GM23338 (cell line): Measurements from ENCODE around the gene ITGB5. TPM values are rescaled to one million over a fixed set of nuclear protein-coding genes. Genes with fewer than 3 reads are reported as not detected.

Experiments
- ATAC-seq: fragments of 200-7000 bp; cut with Tn5 transposase; 3 replicates; pipeline ENCODE4 v1.9.1; 2020
- DNase-seq: peaks from one replicate; pipeline ENCODE4 v3.0.0-alpha.2; 2015; ENCODE audit warnings: low spot score
- H2AFZ ChIP-seq: fragments of 200-600 bp; sonication (generic); 2 replicates; pipeline ENCODE4 v1.8.0; 2016; ENCODE audit warnings: antibody characterized with exemption, mild to moderate bottlenecking, moderate library complexity
- H3F3A ChIP-seq: fragments of 200-600 bp; sonication (generic); replicated peaks from 2 replicates; pipeline ENCODE4 v1.8.0; 2017; ENCODE audit warnings: antibody characterized with exemption, mixed run types, low read depth
- H3K27ac ChIP-seq: fragments of 200-600 bp; sonication (generic); 2 replicates; pipeline ENCODE4 v1.6.1; 2016; ENCODE audit warnings: low read depth
- H3K27me3 ChIP-seq: fragments of 200-600 bp; sonication (generic); 2 replicates; pipeline ENCODE4 v1.8.0; 2016; ENCODE audit warnings: mild to moderate bottlenecking, mixed run types, moderate library complexity; ENCODE audit not compliant: insufficient read depth
- H3K36me3 ChIP-seq: fragments of 200-600 bp; sonication (generic); 2 replicates; pipeline ENCODE4 v1.8.0; 2016; ENCODE audit warnings: mild to moderate bottlenecking; ENCODE audit not compliant: insufficient read depth
- H3K4me1 ChIP-seq: fragments of 200-600 bp; sonication (generic); 2 replicates; pipeline ENCODE4 v1.8.0; 2016; ENCODE audit warnings: mild to moderate bottlenecking, moderate library complexity; ENCODE audit not compliant: insufficient read depth
- H3K4me2 ChIP-seq: fragments of 200-600 bp; sonication (generic); 2 replicates; pipeline ENCODE4 v1.7.1; 2017; ENCODE audit warnings: mixed run types
- H3K4me3 ChIP-seq: fragments of 200-600 bp; sonication (generic); 2 replicates; pipeline ENCODE4 v1.6.1; 2016; ENCODE audit warnings: mixed run types
- H3K79me2 ChIP-seq: fragments of 200-600 bp; sonication (generic); replicated peaks from 2 replicates; pipeline ENCODE4 v1.8.0; 2017; ENCODE audit warnings: mild to moderate bottlenecking; ENCODE audit not compliant: insufficient read depth
- H3K9me2 ChIP-seq: fragments of 200-600 bp; sonication (generic); 2 replicates; pipeline ENCODE4 v1.8.0; 2017; ENCODE audit not compliant: insufficient read depth
- H4K20me1 ChIP-seq: fragments of 200-600 bp; sonication (generic); replicated peaks from 2 replicates; pipeline ENCODE4 v1.8.0; 2017; ENCODE audit warnings: mild to moderate bottlenecking; ENCODE audit not compliant: insufficient read depth
- H3K27ac Mint-ChIP-seq: 2 replicates; pipeline ENCODE4 v1.8.0; 2020; ENCODE audit warnings: inconsistent platforms, mild to moderate bottlenecking, moderate library complexity, mixed read lengths
- H3K27me3 Mint-ChIP-seq: 3 replicates; pipeline ENCODE4 v1.8.0; 2022; ENCODE audit warnings: low read depth, mild to moderate bottlenecking, moderate library complexity, mixed read lengths, inconsistent platforms; ENCODE audit not compliant: insufficient read depth, poor library complexity
- H3K36me3 Mint-ChIP-seq: 3 replicates; pipeline ENCODE4 v1.8.0; 2021; ENCODE audit warnings: low read depth, mild to moderate bottlenecking, inconsistent platforms, moderate library complexity, mixed read lengths
- H3K4me1 Mint-ChIP-seq: 3 replicates; pipeline ENCODE4 v1.8.0; 2020; ENCODE audit warnings: mild to moderate bottlenecking, inconsistent platforms, mixed read lengths
- H3K4me3 Mint-ChIP-seq: 3 replicates; pipeline ENCODE4 v1.8.0; 2021; ENCODE audit warnings: moderate library complexity, mild to moderate bottlenecking, inconsistent platforms, mixed read lengths
- H3K9me3 Mint-ChIP-seq: 3 replicates; pipeline ENCODE4 v1.8.0; 2020; ENCODE audit warnings: moderate library complexity, mild to moderate bottlenecking, inconsistent platforms, mixed read lengths
- CREB1 ChIP-seq: fragments of 250-450 bp; sonication (Bioruptor Pico); IDR thresholded peaks from 2 replicates; pipeline ENCODE4 v1.5.0; 2020; ENCODE audit warnings: low read depth, mild to moderate bottlenecking, moderate library complexity
- CTCF ChIP-seq, 2 experiments: fragments of 200-600 bp in 1 of 2; sonication (generic) in 1 of 2; conservative IDR thresholded peaks; 2 replicates each; pipeline versions ENCODE4 v1.5.1 to v1.6.1; 2016 to 2017; ENCODE audit warnings: antibody characterized with exemption in 2 of 2, low read depth in 2 of 2, mild to moderate bottlenecking in 2 of 2, moderate library complexity in 1 of 2
- EZH2 ChIP-seq: fragments of 200-600 bp; sonication (generic); IDR thresholded peaks from one replicate; pipeline ENCODE4 v1.8.0; 2017; ENCODE audit warnings: antibody characterized with exemption, mild to moderate bottlenecking, low read depth; ENCODE audit not compliant: unreplicated experiment
- EZH2phosphoT487 ChIP-seq: fragments of 200-600 bp; sonication (generic); IDR thresholded peaks from one replicate; pipeline ENCODE4 v1.8.1; 2018; ENCODE audit warnings: antibody characterized with exemption; ENCODE audit not compliant: unreplicated experiment
- JUNB ChIP-seq: IDR thresholded peaks from one replicate; pipeline ENCODE4 v1.6.1; 2016; ENCODE audit warnings: antibody characterized with exemption; ENCODE audit not compliant: unreplicated experiment
- NANOG ChIP-seq: IDR thresholded peaks from 2 replicates; pipeline ENCODE4 v1.6.1; 2016; ENCODE audit warnings: antibody characterized with exemption, borderline replicate concordance
- POLR2AphosphoS5 ChIP-seq: IDR thresholded peaks from 2 replicates; pipeline ENCODE4 v1.6.1; 2016; ENCODE audit warnings: antibody characterized with exemption, low read depth
- REST ChIP-seq: IDR thresholded peaks from one replicate; pipeline ENCODE4 v1.6.1; 2018; ENCODE audit warnings: antibody characterized with exemption; ENCODE audit not compliant: unreplicated experiment
- STAT1 ChIP-seq: IDR thresholded peaks from one replicate; pipeline ENCODE4 v1.6.1; 2016; ENCODE audit warnings: antibody characterized with exemption; ENCODE audit not compliant: unreplicated experiment
- ZNF114 ChIP-seq: fragments of 250-450 bp; sonication (Bioruptor Pico); IDR thresholded peaks from 2 replicates; pipeline ENCODE4 v1.5.0; 2020; ENCODE audit warnings: mild to moderate bottlenecking, moderate library complexity
- ZNF331 ChIP-seq: fragments of 250-450 bp; sonication (Bioruptor Pico); IDR thresholded peaks from 2 replicates; pipeline ENCODE4 v1.5.0; 2020; ENCODE audit warnings: low read depth, mild to moderate bottlenecking, moderate library complexity
- polyA plus RNA-seq: library from polyadenylated mRNA; unstranded; fragments of >200 nt; fragmentation: Nextera tagmentation; extraction: Ambion mirVana; gene quantifications from 2 replicates; pipeline ENCODE4 v1.2.1, GENCODE V29; 2016
- total RNA-seq: library from RNA; depleted of rRNA; stranded (reverse); fragments of >200 nt; shearing (Covaris generic); gene quantifications from 2 replicates; pipeline ENCODE4 v1.2.3, GENCODE V29; 2014
- TF ChIP-seq, protein P1 (sequence below): fragments of 250-450 bp; sonication (Bioruptor Pico); IDR thresholded peaks from 2 replicates; pipeline ENCODE4 v1.5.0; 2020; ENCODE audit warnings: mild to moderate bottlenecking, moderate library complexity
- TF ChIP-seq, protein P2 (sequence below): IDR thresholded peaks from 2 replicates; pipeline ENCODE4 v1.6.1; 2016; ENCODE audit warnings: antibody characterized with exemption

The ITGB5 gene
- total and polyA plus RNA-seq, 2 experiments from 2014 or later, result 68.2 to 269 TPM

DNA sequence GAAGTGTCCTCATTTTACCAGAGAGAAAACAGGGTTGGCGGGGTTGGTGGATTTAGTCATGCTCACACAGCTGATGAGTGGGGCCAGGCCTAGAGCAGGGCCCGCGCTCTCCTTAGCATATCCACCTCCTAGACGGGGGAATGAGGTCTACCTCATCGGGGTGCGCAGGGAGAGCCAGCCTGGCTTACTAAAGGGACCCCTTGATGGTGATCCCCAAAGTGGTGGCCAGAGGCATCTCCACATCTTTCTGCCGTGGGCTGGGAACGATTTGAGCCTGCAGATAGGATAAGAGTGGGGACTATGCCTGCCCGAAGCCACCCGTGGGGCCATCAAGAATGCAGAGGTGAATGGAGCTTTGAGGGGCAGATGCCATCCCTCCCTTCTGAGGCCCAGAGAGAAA is 87.5 kb downstream of the ITGB5 start:
- Histone ChIP-seq H3K9me2 (no peaks in the 10 kb centered on the region), H2AFZ (no peak overlapping the region), H3K79me2 (0 out of 2 replicates have a peak, but pooled peaks cover 4% of the 10 kb centered on the region), H4K20me1 (no peaks in the 10 kb centered on the region; the same call in 1 of the 2 replicates), H3K4me2 (no peak overlapping the region), H3K27ac (no peak overlapping the region), H3F3A (0 out of 2 replicates have a peak, but pooled peaks cover 4% of the 10 kb centered on the region), H3K4me1 (0 out of 2 replicates have a peak, but pooled peaks cover 5% of the 10 kb centered on the region), H3K36me3 (peaks cover 5% of the 10 kb centered on the region), H3K27me3 (no peaks in the 10 kb centered on the region), H3K4me3 (no peak overlapping the region)
- peaks cover 22% of the 10 kb centered on the region for H3K4me1 Mint-ChIP-seq
- DNase-seq (no peak), ATAC-seq (no peak)
- H3K27ac Mint-ChIP-seq, result no peak overlapping the region
- no peaks in the 10 kb centered on the region for H3K9me3 Mint-ChIP-seq
- H3K27me3 Mint-ChIP-seq, result peaks cover 9% of the 10 kb centered on the region
- H3K4me3 Mint-ChIP-seq, result no peak overlapping the region
- TF ChIP-seq NANOG, result no peak
- no peak for TF ChIP-seq JUNB
- no peak for TF ChIP-seq ZNF331 (CRISPR knock-in tag)
- TF ChIP-seq EZH2phosphoT487, result no peak
- no peak for TF ChIP-seq CTCF (conservative IDR thresholded peaks at IDR 0.05; ENCODE audit: low read depth in 2 of 2)
- TF ChIP-seq, protein P1, sequence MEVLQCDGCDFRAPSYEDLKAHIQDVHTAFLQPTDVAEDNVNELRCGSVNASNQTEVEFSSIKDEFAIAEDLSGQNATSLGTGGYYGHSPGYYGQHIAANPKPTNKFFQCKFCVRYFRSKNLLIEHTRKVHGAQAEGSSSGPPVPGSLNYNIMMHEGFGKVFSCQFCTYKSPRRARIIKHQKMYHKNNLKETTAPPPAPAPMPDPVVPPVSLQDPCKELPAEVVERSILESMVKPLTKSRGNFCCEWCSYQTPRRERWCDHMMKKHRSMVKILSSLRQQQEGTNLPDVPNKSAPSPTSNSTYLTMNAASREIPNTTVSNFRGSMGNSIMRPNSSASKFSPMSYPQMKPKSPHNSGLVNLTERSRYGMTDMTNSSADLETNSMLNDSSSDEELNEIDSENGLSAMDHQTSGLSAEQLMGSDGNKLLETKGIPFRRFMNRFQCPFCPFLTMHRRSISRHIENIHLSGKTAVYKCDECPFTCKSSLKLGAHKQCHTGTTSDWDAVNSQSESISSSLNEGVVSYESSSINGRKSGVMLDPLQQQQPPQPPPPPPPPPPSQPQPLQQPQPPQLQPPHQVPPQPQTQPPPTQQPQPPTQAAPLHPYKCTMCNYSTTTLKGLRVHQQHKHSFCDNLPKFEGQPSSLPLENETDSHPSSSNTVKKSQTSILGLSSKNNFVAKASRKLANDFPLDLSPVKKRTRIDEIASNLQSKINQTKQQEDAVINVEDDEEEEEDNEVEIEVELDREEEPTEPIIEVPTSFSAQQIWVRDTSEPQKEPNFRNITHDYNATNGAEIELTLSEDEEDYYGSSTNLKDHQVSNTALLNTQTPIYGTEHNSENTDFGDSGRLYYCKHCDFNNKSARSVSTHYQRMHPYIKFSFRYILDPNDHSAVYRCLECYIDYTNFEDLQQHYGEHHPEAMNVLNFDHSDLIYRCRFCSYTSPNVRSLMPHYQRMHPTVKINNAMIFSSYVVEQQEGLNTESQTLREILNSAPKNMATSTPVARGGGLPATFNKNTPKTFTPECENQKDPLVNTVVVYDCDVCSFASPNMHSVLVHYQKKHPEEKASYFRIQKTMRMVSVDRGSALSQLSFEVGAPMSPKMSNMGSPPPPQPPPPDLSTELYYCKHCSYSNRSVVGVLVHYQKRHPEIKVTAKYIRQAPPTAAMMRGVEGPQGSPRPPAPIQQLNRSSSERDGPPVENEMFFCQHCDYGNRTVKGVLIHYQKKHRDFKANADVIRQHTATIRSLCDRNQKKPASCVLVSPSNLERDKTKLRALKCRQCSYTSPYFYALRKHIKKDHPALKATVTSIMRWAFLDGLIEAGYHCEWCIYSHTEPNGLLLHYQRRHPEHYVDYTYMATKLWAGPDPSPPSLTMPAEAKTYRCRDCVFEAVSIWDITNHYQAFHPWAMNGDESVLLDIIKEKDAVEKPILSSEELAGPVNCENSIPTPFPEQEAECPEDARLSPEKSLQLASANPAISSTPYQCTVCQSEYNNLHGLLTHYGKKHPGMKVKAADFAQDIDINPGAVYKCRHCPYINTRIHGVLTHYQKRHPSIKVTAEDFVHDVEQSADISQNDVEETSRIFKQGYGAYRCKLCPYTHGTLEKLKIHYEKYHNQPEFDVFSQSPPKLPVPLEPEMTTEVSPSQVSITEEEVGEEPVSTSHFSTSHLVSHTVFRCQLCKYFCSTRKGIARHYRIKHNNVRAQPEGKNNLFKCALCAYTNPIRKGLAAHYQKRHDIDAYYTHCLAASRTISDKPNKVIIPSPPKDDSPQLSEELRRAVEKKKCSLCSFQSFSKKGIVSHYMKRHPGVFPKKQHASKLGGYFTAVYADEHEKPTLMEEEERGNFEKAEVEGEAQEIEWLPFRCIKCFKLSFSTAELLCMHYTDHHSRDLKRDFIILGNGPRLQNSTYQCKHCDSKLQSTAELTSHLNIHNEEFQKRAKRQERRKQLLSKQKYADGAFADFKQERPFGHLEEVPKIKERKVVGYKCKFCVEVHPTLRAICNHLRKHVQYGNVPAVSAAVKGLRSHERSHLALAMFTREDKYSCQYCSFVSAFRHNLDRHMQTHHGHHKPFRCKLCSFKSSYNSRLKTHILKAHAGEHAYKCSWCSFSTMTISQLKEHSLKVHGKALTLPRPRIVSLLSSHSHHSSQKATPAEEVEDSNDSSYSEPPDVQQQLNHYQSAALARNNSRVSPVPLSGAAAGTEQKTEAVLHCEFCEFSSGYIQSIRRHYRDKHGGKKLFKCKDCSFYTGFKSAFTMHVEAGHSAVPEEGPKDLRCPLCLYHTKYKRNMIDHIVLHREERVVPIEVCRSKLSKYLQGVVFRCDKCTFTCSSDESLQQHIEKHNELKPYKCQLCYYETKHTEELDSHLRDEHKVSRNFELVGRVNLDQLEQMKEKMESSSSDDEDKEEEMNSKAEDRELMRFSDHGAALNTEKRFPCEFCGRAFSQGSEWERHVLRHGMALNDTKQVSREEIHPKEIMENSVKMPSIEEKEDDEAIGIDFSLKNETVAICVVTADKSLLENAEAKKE (CRISPR knock-in tag), result no peak
- TF ChIP-seq CREB1 (CRISPR knock-in tag), result no peak
- TF ChIP-seq, protein P2, sequence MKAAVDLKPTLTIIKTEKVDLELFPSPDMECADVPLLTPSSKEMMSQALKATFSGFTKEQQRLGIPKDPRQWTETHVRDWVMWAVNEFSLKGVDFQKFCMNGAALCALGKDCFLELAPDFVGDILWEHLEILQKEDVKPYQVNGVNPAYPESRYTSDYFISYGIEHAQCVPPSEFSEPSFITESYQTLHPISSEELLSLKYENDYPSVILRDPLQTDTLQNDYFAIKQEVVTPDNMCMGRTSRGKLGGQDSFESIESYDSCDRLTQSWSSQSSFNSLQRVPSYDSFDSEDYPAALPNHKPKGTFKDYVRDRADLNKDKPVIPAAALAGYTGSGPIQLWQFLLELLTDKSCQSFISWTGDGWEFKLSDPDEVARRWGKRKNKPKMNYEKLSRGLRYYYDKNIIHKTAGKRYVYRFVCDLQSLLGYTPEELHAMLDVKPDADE, result no peak
- TF ChIP-seq EZH2, result no peak
- TF ChIP-seq REST, result no peak
- no peak for TF ChIP-seq STAT1
- TF ChIP-seq POLR2AphosphoS5, result no peak
- TF ChIP-seq ZNF114, result no peak
- peaks cover 55% of the 10 kb centered on the region for H3K36me3 Mint-ChIP-seq
